GM20000 (cell line): ENCODE results near the gene KCNIP1.
"Not testable (repeated sequence)": the region's sequence is repeated elsewhere in the genome, so short reads cannot be mapped to it uniquely, and the experiment has no call there.

Source experiments
- DNase-seq: peaks from one replicate; pipeline ENCODE4 v3.0.0; 2012; ENCODE audit warnings: low spot score
- CTCF ChIP-seq: IDR thresholded peaks from 2 replicates; pipeline ENCODE4 v1.5.1; 2012; ENCODE audit warnings: mild to moderate bottlenecking, control low read depth; ENCODE audit errors: extremely low read depth, missing control alignments

Gene KCNIP1

GRCh38 chr5:170757669-170758068 is 253.8 kb downstream of the KCNIP1 start:
- no peak for TF ChIP-seq CTCF

DNA sequence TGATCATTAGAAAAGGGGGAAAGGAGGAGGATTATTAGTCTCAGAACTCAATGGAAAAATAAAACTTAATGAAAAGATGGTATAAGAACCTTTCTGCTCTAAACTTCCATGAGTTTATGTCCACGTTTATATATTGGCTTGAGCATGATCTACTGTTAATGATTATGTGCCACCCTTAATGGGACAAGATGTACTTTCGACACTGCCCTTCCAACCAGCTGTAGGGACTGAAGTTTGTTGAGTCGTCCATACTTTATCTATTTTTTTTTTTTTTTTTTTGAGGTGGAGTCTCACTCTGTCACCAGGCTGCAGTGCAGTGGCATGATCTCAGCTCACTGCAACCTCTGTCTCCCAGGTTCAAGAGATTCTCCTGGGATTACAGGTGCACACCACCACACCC is 254.7 kb downstream of the KCNIP1 start:
- DNase-seq: no peak
- no peak for TF ChIP-seq CTCF

More at GRCh38 chr5:170757669-170758068, 253.8 kb downstream of the KCNIP1 start:
- DNase-seq: no peak

DNA sequence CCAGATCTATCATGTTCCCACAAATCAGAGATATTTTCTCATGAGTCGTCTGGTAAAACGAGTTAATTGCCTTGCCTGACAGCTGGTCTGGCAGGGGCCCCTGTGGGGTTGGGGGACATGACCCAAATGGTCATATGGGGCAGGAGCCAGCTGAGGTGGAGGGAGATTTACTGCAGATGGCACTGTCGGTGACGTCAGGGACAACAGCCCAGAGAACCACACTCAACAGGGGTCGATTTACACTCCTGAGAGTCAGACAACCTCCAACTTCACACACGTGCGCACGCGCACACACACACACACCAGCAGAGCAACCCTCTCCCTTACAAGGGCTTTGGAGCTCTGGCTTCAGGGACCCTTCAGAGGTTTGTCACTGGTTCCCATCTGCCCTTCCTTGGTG is 256.3 kb downstream of the KCNIP1 start:
- DNase-seq: no peak
- TF ChIP-seq CTCF: no peak

DNA sequence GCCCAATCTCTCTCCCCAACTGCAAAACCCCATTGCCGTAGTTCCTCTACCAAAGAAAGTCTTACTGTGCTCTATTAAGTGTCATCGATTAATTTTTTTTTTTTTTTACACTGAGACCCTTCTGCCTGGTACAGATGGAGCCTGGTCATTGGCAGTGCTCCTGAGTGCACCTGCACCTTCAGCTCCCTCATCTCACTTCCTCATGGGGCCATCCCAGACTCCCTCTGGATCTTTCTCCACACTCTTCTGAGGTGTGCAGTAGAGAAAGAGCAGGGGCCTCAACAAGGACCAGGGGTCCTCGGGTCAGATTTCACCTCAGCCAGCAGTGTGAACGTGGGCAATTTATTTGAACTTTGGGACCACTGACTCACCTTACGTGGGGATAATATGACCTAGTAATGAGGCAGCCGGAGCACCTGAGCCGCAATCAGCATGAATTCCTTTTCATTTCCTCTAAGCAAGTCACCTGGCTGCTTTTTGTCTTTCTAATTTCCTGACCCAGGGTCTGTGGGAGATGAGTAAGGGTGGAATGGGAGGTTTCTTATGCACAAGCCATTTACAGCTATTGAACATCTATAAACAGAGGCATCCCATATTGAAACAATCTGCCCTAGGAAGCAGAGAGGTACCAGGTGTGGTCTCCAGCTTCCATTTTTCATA is 257.4 kb downstream of the KCNIP1 start:
- TF ChIP-seq CTCF: no peak
- DNase-seq: no peak

- no peak for DNase-seq
- TF ChIP-seq CTCF: no peak
These were observed 257.9 kb downstream of the KCNIP1 start for GRCh38 chr5:170761708-170762066.

GRCh38 chr5:170762298-170762697 is 258.5 kb downstream of the KCNIP1 start:
- not testable (repeated sequence) for DNase-seq

GRCh38 chr5:170765868-170766267 is 262.0 kb downstream of the KCNIP1 start:
- DNase-seq: not testable (repeated sequence)

- DNase-seq: no peak
- TF ChIP-seq CTCF: no peak
These were observed 265.4 kb downstream of the KCNIP1 start for GRCh38 chr5:170769246-170769645.
